HG02642 (cell line): ENCODE results near the gene CDC26.
"Not testable (repeated sequence)": the region's sequence is repeated elsewhere in the genome, so short reads cannot be mapped to it uniquely, and the experiment has no call there.

Source experiments
- ATAC-seq: cut with Tn5 transposase; IDR thresholded peaks from one replicate; pipeline ENCODE4 v1.9.1; 2021; ENCODE audit warnings: mild to moderate bottlenecking; ENCODE audit not compliant: unreplicated experiment, poor library complexity

CDC26 gene

DNA sequence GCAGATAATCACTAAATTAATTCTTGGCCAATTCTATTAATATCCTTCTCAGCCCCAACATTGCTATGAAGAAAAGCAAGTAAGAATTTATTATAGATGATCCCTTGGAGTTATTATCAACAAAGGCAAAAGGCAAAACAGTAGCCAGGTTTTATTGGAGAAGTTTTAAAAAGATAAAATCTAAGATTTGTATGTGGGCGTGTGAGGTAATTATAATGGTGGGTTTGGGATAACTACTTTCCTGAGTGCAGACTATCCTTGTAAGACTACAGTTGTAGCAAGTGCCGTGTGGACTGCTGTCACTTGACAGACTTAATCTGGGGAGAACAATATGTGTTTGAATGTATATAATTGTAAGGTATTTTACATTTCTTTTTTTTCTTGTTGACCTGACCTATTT is 30.8 kb downstream of the CDC26 start:
- ATAC-seq = no peak

- ATAC-seq = no peak
Observed at GRCh38 chr9:113241161-113241560, 34.2 kb downstream of the CDC26 start.

- no peak for ATAC-seq
Observed at GRCh38 chr9:113238859-113239232, 36.5 kb downstream of the CDC26 start.

GRCh38 chr9:113238202-113238858 is 37.0 kb downstream of the CDC26 start:
- ATAC-seq = no peak

DNA sequence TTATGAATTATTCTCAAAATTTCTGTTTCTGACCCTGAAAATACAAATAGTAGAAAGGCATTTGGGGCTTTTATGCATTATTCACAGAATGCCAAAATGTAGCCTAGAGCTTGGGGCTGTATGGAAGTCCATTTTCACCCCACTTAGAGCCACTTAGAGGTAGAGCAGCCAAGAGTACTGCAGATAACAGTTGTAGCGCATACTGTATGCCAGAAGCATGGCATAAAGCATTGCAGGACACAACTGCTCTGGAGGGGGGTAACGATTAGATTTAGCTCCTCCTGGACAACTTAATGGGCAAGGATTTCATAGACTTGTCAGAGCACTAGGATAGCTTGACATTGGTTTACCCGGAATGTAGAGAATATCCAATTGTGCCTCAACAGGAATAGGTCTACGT is 38.3 kb downstream of the CDC26 start:
- ATAC-seq = no peak

GRCh38 chr9:113235701-113236255 is 39.6 kb downstream of the CDC26 start:
- ATAC-seq = not testable (repeated sequence)

DNA sequence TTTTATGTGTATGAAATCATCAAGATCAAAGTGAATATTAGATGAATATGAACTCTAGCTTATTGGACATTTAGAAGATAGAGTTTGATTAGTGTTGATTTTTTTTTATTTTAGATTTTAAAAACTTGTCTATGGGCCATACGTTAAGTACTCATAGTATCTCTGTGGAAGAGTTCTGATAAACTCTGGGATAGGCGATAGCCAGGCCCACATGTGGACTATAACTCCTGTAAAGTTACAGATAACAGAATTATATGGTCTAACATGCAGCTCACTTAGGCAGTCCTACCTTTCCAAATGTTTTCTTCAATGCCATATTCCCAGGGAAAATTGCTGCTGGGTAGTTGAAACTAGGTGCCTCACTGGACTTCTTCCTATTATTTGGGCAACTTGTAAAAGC is 43.7 kb downstream of the CDC26 start:
- ATAC-seq = no peak

- ATAC-seq = no peak
Observed at GRCh38 chr9:113228130-113228665, 47.2 kb downstream of the CDC26 start.

- ATAC-seq = no peak
Observed at GRCh38 chr9:113227436-113227835, 47.9 kb downstream of the CDC26 start.

- ATAC-seq = no peak
Observed at GRCh38 chr9:113223963-113224362, 51.4 kb downstream of the CDC26 start.

GRCh38 chr9:113222482-113222841 is 52.9 kb downstream of the CDC26 start:
- no peak for ATAC-seq

- ATAC-seq = no peak
Observed at GRCh38 chr9:113221800-113222481, 53.4 kb downstream of the CDC26 start.

- ATAC-seq = peak; percentile 93
Observed at GRCh38 chr9:113221003-113221799, 54.2 kb downstream of the CDC26 start, which contains the start of the genes FKBP15 and SLC31A1. FKBP15 (minus strand) TSS chr9:113221277; CDS start chr9:113221243, 34 bp downstream. SLC31A1 (plus strand) TSS chr9:113221544; CDS start chr9:113256149, 34,605 bp downstream.

DNA sequence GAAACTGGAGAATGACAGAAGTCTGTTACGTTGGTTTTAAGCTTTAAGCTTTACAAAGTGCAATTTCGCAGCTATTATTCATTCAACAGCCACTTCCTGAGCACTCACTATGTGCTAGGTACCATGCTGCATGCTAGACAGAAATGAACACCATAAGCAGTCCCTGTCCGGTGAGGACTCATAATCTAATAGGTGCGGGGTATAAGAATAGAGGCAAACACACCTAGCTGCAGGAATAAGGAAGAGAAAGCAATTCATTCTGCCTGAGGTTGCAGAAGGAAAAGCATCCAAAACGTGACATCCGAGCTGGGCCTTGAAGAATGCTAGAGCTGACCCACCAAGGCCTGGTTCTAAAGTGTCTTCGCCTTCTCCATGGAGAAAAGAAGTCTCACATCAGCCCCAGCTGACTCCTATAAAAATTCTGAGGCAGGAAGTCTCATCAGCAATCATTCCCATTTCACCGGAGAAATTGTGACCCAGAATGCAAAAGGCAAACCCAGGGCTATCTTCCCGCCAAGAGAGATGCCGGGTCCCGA is 54.8 kb downstream of the CDC26 start:
- ATAC-seq = no peak

- peak; percentile 49 for ATAC-seq
Observed at GRCh38 chr9:113219969-113220368, 55.4 kb downstream of the CDC26 start.

GRCh38 chr9:113219186-113219936 is 56.0 kb downstream of the CDC26 start:
- peak; percentile 24 for ATAC-seq
